Measurements from ENCODE around the gene UBE2D1. TPM values are rescaled to one million over a fixed set of nuclear protein-coding genes. Genes with fewer than 3 reads are reported as not detected.
A peak's percentile ranks its signal among the peaks of the same experiment; 100 is the strongest.

UBE2D1 gene
- total and polyA plus RNA-seq, 2 of the 13 experiments (the other 11 are each of a cell fraction or from before 2014, with no cell fraction given): 6.2 to 13.8 TPM

GRCh38 chr10:58305821-58306220 is 29.0 kb upstream of the UBE2D1 start (continued):
- TF ChIP-seq HNRNPK (IDR thresholded peaks at IDR 0.05; ENCODE audit: low read depth, low read length, poor library complexity, severe bottlenecking): no peak
- no peak for TF ChIP-seq ZBTB44 (CRISPR knock-in tag; IDR thresholded peaks at IDR 0.05)
- no peak for TF ChIP-seq MAF1 (CRISPR knock-in tag; IDR thresholded peaks at IDR 0.05; ENCODE audit: borderline replicate concordance)
- no peak for TF ChIP-seq KDM6A (CRISPR knock-in tag; IDR thresholded peaks at IDR 0.05; ENCODE audit: low read depth)
- TF ChIP-seq, protein P1, sequence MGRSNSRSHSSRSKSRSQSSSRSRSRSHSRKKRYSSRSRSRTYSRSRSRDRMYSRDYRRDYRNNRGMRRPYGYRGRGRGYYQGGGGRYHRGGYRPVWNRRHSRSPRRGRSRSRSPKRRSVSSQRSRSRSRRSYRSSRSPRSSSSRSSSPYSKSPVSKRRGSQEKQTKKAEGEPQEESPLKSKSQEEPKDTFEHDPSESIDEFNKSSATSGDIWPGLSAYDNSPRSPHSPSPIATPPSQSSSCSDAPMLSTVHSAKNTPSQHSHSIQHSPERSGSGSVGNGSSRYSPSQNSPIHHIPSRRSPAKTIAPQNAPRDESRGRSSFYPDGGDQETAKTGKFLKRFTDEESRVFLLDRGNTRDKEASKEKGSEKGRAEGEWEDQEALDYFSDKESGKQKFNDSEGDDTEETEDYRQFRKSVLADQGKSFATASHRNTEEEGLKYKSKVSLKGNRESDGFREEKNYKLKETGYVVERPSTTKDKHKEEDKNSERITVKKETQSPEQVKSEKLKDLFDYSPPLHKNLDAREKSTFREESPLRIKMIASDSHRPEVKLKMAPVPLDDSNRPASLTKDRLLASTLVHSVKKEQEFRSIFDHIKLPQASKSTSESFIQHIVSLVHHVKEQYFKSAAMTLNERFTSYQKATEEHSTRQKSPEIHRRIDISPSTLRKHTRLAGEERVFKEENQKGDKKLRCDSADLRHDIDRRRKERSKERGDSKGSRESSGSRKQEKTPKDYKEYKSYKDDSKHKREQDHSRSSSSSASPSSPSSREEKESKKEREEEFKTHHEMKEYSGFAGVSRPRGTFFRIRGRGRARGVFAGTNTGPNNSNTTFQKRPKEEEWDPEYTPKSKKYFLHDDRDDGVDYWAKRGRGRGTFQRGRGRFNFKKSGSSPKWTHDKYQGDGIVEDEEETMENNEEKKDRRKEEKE (IDR thresholded peaks at IDR 0.05): no peak
- TF ChIP-seq, protein P2, sequence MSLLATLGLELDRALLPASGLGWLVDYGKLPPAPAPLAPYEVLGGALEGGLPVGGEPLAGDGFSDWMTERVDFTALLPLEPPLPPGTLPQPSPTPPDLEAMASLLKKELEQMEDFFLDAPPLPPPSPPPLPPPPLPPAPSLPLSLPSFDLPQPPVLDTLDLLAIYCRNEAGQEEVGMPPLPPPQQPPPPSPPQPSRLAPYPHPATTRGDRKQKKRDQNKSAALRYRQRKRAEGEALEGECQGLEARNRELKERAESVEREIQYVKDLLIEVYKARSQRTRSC (CRISPR knock-in tag; IDR thresholded peaks at IDR 0.05; ENCODE audit: low read depth): no peak
- no peak for TF ChIP-seq ZNF775 (CRISPR knock-in tag; IDR thresholded peaks at IDR 0.05; ENCODE audit: borderline replicate concordance)
- TF ChIP-seq ELF3 (CRISPR knock-in tag; IDR thresholded peaks at IDR 0.05): peak; percentile 70
- no peak for TF ChIP-seq ARNTL (CRISPR knock-in tag; IDR thresholded peaks at IDR 0.05)
- peak; percentile 22; the same call in 1 of the 2 replicates for TF ChIP-seq FOXP4 (CRISPR knock-in tag; IDR thresholded peaks at IDR 0.05)
- TF ChIP-seq RORA (CRISPR knock-in tag; IDR thresholded peaks at IDR 0.05): no peak
- TF ChIP-seq IRF2 (CRISPR knock-in tag; IDR thresholded peaks at IDR 0.05): peak; percentile 40; the same call in 1 of the 2 replicates
- 0 out of 2 replicates have a peak, but pooled peaks have one; percentile 28 for TF ChIP-seq PPARG (CRISPR knock-in tag; conservative IDR thresholded peaks at IDR 0.05)
- TF ChIP-seq, protein P3, sequence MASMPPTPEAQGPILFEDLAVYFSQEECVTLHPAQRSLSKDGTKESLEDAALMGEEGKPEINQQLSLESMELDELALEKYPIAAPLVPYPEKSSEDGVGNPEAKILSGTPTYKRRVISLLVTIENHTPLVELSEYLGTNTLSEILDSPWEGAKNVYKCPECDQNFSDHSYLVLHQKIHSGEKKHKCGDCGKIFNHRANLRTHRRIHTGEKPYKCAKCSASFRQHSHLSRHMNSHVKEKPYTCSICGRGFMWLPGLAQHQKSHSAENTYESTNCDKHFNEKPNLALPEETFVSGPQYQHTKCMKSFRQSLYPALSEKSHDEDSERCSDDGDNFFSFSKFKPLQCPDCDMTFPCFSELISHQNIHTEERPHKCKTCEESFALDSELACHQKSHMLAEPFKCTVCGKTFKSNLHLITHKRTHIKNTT (CRISPR knock-in tag; IDR thresholded peaks at IDR 0.05): no peak
- no peak for TF ChIP-seq ZBTB8A (CRISPR knock-in tag; IDR thresholded peaks at IDR 0.05; ENCODE audit: borderline replicate concordance, low read depth)
- TF ChIP-seq ZNF20 (CRISPR knock-in tag; IDR thresholded peaks at IDR 0.05): no peak
- TF ChIP-seq SP5 (CRISPR knock-in tag; IDR thresholded peaks at IDR 0.05; ENCODE audit: borderline replicate concordance, low read depth): peak; percentile 52; the same call in 1 of the 2 replicates
- TF ChIP-seq FOXA3 (CRISPR knock-in tag; IDR thresholded peaks at IDR 0.05): peak; percentile 34; the same call in 1 of the 2 replicates
- TF ChIP-seq ZNF614 (CRISPR knock-in tag; IDR thresholded peaks at IDR 0.05; ENCODE audit: borderline replicate concordance): no peak
- no peak for TF ChIP-seq SIN3A (IDR thresholded peaks at IDR 0.05; ENCODE audit: borderline replicate concordance, low read depth, low read length)
- TF ChIP-seq HIVEP1 (CRISPR knock-in tag; IDR thresholded peaks at IDR 0.05): no peak
- TF ChIP-seq ZNF362 (CRISPR knock-in tag; IDR thresholded peaks at IDR 0.05; ENCODE audit: borderline replicate concordance): no peak

Measured in HepG2 (cell line).